ENCODE measurements around the gene TMEM52.
A peak's percentile ranks its signal among the peaks of the same experiment; 100 is the strongest.

Gene TMEM52

DNA sequence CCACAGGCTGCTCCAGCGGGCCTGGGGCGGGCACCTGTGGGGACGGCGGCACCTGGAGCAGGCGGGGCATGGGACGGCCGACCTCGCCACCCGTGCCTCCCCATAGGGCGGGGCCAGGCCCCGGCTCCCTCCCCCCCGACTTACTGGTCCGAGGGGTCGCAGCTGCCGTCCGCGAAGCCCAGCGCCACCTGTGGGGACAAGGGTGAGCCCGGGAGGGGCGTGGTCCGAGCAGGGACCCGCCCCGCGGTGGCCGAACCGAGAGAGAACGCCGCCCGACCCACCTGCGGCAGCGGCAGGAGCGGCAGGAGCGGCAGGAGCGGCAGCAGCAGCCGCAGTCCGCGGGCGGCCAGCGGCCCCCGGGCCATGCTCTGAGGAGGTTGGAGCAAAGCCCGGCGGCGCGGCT lies at the start of gene TMEM52:
Gene TMEM52 (minus strand): TSS at position 379 of the 403 bp plus-strand sequence. CDS start 14 bp downstream, at position 365.
- no peak for DNase-seq

DNA sequence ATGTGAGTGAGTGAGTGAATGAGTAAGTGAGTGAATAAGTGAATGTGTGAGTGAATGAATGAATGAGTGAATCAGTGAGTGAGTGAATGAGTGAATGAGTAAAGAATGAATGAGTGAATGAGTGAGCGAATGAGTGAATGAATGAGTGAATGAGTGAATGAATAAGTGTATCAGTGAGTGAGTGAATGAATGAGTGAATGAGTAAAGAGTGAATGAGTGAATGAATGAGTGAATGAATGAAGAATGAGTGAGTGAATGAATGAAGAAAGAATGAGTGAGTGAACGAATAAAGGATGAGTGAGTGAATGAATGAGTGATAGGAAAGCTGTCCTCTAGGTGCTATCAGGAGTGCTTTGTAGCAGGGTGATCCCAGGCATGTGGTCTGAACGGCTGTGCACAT lies 48.8 kb upstream of the TMEM52 start:
- DNase-seq: no peak

GRCh38 chr1:1967151-1967550 lies 48.1 kb upstream of the TMEM52 start:
- DNase-seq: no peak

- DNase-seq: no peak
Observed at GRCh38 chr1:1966071-1966740, 47.1 kb upstream of the TMEM52 start.

DNA sequence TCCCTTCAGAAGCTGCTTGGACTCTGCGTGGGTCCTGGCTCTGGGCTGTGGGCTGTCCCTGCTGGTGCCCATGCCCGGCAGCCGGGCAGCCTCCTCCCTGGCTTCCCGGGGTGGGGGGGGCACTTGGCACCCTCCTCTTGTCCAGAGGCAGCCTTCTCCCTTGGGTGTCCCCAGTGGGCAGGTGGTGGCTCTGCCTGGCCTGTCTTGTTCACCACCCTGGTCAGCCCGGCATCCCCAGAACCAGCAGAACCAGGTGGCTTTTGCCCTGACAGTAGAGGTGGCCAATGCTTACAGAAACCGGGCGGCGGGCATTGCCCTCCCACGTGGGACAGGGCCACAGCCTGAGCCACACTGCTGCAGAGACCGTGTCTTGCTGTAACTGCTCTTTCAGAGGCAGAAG lies 46.5 kb upstream of the TMEM52 start:
- DNase-seq: no peak

DNA sequence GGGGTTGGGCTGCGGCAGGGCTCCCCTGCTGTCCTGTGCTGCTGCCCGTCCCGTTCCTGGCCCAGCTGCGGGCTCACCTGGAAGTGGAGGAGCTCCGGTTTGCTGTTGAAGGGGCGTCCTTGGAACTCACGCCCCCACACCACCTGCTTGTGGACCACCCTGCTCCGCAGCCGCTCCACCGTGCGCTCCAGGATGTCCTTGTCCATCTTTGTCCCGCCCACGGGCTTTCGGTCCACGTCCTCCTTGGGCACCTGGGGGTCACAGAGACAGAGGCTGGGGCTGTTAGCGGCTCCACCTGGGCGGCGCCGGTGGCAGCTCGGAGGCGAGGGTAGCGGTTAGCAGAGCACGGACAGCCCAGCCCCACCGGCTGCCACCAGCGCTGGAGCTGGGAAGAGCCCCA lies 45.7 kb upstream of the TMEM52 start:
- no peak for DNase-seq

DNA sequence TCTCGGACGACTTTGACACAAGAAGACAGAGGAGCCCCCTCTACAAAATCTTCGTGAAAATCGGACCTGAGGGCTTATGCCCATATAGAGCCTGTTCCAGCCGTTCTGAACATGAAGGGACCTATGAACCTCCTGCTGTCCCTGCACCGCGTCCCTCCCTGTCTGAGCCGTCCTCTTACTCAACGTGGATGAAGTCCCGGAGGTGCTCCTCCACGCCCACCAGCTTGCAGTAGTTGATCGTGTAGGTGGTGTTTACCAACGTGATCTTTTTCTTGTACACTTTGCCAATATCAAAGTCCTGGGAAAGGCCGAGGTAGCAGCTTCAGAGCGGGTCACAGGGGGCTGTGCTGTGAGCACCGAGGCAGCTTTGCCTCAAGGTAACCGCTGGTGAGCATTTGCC lies 44.5 kb upstream of the TMEM52 start:
- DNase-seq: no peak

- DNase-seq: no peak
Observed at GRCh38 chr1:1962752-1963151, 43.7 kb upstream of the TMEM52 start.

DNA sequence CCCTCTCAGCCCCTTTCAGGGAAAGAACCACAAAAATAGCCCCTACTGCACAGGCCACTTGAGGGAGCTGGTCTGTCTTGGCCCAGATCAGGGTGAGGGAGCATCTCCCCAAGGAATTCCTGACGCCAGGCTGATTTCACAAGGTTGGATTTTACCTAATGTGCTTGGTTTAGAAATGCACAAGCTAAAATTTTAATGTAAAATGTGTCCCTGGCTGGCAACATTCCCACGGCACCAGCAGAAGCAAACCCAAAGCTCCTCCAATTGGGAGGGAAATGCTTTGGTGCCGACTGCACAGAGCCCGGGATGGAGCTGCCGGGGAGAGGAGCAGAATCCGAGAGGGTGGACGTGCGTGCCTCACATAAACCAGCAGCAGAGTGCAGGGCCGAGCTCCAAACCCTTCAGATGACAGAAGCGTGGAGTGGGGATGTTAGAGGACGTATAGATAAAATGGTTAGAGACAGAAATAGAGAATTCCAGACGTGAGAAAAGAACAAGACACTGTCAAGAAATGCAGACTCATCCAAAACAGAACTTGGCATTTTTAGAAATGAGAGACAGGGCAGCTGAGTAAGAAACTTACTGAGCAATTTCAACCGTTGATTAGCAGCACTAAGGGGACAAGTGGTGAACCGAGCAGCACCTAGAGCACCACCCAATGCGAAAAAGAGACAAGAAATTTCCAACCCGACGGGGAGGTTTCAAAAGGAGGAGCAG lies 41.6 kb upstream of the TMEM52 start:
- no peak for DNase-seq

GRCh38 chr1:1959840-1960479 lies 40.9 kb upstream of the TMEM52 start:
- DNase-seq: peak; percentile 81

DNA sequence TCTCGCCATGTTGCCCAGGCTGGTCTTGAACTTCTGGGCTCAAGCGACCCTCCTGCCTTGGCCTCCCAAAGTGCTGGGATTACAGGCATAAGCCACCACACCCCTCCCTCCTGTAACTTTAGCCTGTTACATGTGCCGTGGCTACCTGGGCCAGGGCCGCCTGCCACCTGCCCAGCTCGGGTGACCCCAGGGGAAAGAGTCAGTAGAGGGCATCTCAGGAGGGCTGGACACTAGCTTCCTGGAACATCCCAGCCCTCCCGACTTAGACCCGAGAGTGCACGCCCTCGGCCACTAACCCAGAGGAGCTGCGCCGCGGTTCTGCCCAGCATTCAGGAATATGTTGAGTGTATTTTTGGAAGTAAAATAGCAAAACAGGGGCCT lies 40.4 kb upstream of the TMEM52 start:
- DNase-seq: no peak

DNA sequence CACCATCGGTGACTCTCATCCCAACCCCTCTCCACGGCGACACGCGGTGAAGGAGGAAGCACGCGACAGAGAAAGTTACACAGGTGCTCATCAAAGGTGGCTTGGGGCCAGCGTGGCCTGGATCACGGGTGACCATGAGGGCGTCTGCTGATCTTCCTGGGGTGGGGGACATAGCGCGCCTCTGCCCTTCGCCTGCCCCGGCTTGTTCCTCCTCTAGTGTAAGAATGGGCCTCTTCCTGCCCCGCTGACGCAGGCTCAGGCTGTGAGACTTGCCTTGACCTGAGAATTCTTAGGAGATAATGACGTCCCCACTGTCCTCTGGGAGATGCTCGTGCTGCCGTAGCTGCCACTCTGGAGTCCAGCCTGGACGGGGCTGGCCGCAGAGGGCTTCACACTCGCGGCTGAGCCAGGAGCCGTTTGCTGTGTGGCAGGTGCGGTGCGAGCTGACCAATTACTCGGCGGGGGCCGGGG lies 39.0 kb upstream of the TMEM52 start:
- DNase-seq: no peak

GRCh38 chr1:1957533-1957961 lies 38.5 kb upstream of the TMEM52 start:
- no peak for DNase-seq

- DNase-seq: no peak
Observed at GRCh38 chr1:1956586-1957532, 37.8 kb upstream of the TMEM52 start.

DNA sequence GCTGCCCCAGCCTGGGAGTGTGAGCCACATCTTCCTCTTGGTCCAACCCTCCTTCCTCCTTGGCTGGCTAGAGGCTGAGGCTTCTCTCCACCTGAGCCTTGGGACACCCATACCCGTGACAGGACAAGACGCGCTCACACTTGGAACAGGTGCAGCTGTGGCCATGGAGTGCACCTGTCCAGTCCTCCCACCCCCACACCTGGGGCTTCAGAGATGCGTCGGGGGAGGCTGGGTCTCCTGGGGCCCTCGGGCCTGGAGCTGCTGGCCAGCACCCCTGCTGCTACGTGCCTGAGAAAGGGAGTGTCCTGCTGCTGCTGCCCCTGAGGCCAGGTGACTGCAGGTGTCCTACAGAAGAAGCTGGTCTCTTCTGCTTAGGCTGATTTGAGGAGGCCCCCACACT lies 37.0 kb upstream of the TMEM52 start:
- no peak for DNase-seq

- DNase-seq: no peak
Observed at GRCh38 chr1:1955621-1956094, 36.6 kb upstream of the TMEM52 start.

- DNase-seq: no peak
Observed at GRCh38 chr1:1954831-1955441, 35.9 kb upstream of the TMEM52 start.

GRCh38 chr1:1954015-1954414 lies 34.9 kb upstream of the TMEM52 start:
- no peak for DNase-seq

DNA sequence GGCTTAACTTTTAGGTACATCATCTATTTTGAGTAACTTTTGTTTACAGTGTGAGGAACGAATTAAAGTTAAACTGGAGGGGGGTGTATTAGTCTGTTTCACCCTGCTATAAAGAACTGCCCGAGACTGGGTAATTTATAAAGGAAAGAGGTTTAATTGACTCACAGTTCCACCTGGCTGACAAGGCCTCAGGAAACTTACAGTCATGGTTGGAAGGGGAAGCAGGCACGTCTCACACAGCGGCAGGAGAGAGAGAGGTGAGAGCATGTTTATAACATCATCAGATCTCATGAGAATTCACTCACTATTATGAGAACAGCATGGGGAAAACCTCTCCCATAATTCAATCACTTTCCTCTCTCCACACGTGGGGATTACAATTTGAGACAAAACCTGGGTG lies 31.9 kb upstream of the TMEM52 start:
- no peak for DNase-seq

- DNase-seq: no peak
Observed at GRCh38 chr1:1948783-1949182, 29.7 kb upstream of the TMEM52 start.

GRCh38 chr1:1947493-1947892 lies 28.4 kb upstream of the TMEM52 start:
- DNase-seq: no peak

DNA sequence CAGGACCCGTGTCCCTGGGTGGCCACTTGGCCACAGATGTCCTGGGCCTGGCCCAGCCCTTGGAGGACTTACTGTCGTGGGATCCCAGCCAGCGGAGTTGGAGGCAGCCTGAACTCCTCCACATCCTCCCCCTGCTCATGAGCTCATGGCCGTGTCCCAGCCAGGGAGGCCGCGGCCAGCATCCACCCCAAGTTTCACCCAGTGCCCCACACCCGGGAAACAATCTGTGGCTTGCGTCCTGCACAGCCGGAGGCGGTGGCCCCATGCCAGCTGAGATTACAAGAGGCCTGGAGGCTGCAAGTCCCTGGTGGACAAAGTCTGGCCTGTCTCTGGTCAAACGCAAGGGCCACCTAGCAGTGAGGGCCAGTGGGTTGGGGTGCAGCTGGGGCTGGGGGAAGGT lies 27.5 kb upstream of the TMEM52 start:
- DNase-seq: no peak

Measured in activated CD4-positive, alpha-beta T cell treated with anti-CD3 and anti-CD28 coated beads, Interleukin-2, Interleukin-6, amounts not matched to agents 100 ng/mL and 50 ng/mL, durations not matched to agents 16 hours and 8 hours (primary cell).